ENCODE data around the gene ELF5. TPM values are rescaled to one million over a fixed set of nuclear protein-coding genes. Genes with fewer than 3 reads are reported as not detected.

The ELF5 gene
- total RNA-seq, 1 experiment from 2014 or later = 0.61 TPM

- H3K4me1 ChIP-seq (replicated peaks; ENCODE audit: insufficient read depth) = peaks cover 8% of the 10 kb centered on the region
- DNase-seq = no peak
- no peaks in the 10 kb centered on the region for H3K36me3 ChIP-seq (ENCODE audit: low read depth)
- no TSS peak for BruUV-seq (replicated peaks)
- no peaks in the 10 kb centered on the region for H3K79me2 ChIP-seq (ENCODE audit: low read depth)
- TF ChIP-seq, protein P1, sequence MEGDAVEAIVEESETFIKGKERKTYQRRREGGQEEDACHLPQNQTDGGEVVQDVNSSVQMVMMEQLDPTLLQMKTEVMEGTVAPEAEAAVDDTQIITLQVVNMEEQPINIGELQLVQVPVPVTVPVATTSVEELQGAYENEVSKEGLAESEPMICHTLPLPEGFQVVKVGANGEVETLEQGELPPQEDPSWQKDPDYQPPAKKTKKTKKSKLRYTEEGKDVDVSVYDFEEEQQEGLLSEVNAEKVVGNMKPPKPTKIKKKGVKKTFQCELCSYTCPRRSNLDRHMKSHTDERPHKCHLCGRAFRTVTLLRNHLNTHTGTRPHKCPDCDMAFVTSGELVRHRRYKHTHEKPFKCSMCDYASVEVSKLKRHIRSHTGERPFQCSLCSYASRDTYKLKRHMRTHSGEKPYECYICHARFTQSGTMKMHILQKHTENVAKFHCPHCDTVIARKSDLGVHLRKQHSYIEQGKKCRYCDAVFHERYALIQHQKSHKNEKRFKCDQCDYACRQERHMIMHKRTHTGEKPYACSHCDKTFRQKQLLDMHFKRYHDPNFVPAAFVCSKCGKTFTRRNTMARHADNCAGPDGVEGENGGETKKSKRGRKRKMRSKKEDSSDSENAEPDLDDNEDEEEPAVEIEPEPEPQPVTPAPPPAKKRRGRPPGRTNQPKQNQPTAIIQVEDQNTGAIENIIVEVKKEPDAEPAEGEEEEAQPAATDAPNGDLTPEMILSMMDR (conservative IDR thresholded peaks at IDR 0.05) = no peak
- no peak for TF ChIP-seq EZH2 (IDR thresholded peaks at IDR 0.05; ENCODE audit: low read depth)
- ChIA-PET POLR2A (ENCODE audit: unreplicated experiment) (no interaction called here), CTCF (interaction anchor here (0.7 kb wide), 1 partner anchor 16 kb away, joined by 3 read pairs; no protein-coding TSS in a partner anchor)
- H3K27me3 ChIP-seq (ENCODE audit: insufficient read depth, low read depth) = no peaks in the 10 kb centered on the region
- no peak overlapping the region for H3K4me2 ChIP-seq
- no peak overlapping the region for H3K4me3 ChIP-seq
- no peaks in the 10 kb centered on the region for H3K9me3 ChIP-seq (ENCODE audit: insufficient read depth, low read depth)
- intact Hi-C loops (cut with micrococcal nuclease; ENCODE audit: unreplicated experiment) = no loop called here
- H3F3A ChIP-seq (ENCODE audit: insufficient read depth, low read depth) = no peaks in the 10 kb centered on the region
- H2AFZ ChIP-seq = no peak overlapping the region
- H3K9me2 ChIP-seq (ENCODE audit: insufficient read depth) = no peaks in the 10 kb centered on the region
- H4K20me1 ChIP-seq (ENCODE audit: insufficient read depth) = no peaks in the 10 kb centered on the region
- no peak overlapping the region for H3K27ac ChIP-seq
Measured at GRCh38 chr11:34549271-34549670, 35.7 kb upstream of the ELF5 start.

- Histone ChIP-seq H3K27me3 (ENCODE audit: insufficient read depth, low read depth) (no peaks in the 10 kb centered on the region), H4K20me1 (ENCODE audit: insufficient read depth) (no peaks in the 10 kb centered on the region), H2AFZ (no peak overlapping the region), H3F3A (ENCODE audit: insufficient read depth, low read depth) (no peaks in the 10 kb centered on the region), H3K4me2 (no peak overlapping the region), H3K27ac (no peak overlapping the region), H3K4me1 (replicated peaks; ENCODE audit: insufficient read depth) (peaks cover 8% of the 10 kb centered on the region), H3K4me3 (no peak overlapping the region), H3K9me3 (ENCODE audit: insufficient read depth, low read depth) (no peaks in the 10 kb centered on the region), H3K79me2 (ENCODE audit: low read depth) (no peaks in the 10 kb centered on the region), H3K36me3 (ENCODE audit: low read depth) (no peaks in the 10 kb centered on the region), H3K9me2 (ENCODE audit: insufficient read depth) (no peaks in the 10 kb centered on the region)
- BruUV-seq (replicated peaks) = no TSS peak
- intact Hi-C loops (cut with micrococcal nuclease; ENCODE audit: unreplicated experiment) = no loop called here
- ChIA-PET CTCF (interaction anchor here (0.7 kb wide), 1 partner anchor 17 kb away, joined by 3 read pairs; no protein-coding TSS in a partner anchor), POLR2A (ENCODE audit: unreplicated experiment) (no interaction called here)
- TF ChIP-seq, protein P1 (conservative IDR thresholded peaks at IDR 0.05) = no peak
- TF ChIP-seq EZH2 (IDR thresholded peaks at IDR 0.05; ENCODE audit: low read depth) = no peak
- no peak for DNase-seq
Measured at GRCh38 chr11:34548278-34548677, 34.7 kb upstream of the ELF5 start.

DNA sequence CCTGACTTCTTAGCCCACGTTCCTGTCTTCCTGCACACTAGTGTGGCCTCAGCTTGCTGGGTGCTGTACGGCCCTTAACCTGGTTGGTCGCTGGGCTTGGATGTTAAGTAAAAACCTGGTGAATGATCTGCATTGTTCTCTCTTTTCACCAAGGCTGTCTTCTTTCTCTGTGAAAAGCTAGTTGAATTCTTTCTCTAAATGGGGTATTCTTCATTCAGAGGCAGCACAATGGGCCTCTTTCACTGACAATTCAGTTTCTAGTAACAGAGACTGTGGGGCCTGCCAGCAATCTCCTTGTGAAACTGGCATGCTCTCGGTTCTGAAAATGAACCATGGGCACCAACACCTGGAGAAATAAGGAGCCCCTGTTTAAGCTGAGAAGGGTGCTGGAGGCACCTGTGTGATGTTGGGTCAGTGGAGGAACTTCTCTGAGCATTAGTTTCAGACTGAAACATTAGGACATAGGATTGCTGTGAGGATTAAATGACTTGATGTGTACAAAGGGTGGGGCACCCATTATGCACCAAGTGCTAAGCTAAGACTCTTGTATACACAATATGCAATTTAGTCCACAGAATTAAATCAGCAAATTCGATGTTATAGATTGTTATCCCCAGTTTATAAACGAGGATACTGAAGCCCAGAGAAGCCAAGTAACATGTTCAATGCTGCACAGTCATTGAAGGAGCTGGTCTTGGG, 33.1 kb upstream of the ELF5 start:
- TF ChIP-seq, protein P1 (conservative IDR thresholded peaks at IDR 0.05) = no peak
- no peak for TF ChIP-seq EZH2 (IDR thresholded peaks at IDR 0.05; ENCODE audit: low read depth)
- peaks cover 8% of the 10 kb centered on the region for H3K4me1 ChIP-seq (replicated peaks; ENCODE audit: insufficient read depth)
- no peak overlapping the region for H3K4me2 ChIP-seq
- intact Hi-C loops (cut with micrococcal nuclease; ENCODE audit: unreplicated experiment) = no loop called here
- H3K27me3 ChIP-seq (ENCODE audit: insufficient read depth, low read depth) = no peaks in the 10 kb centered on the region
- POLR2A ChIA-PET (ENCODE audit: unreplicated experiment) = no interaction called here
- no peaks in the 10 kb centered on the region for H3K9me2 ChIP-seq (ENCODE audit: insufficient read depth)
- no peak overlapping the region for H3K27ac ChIP-seq
- CTCF ChIA-PET = no interaction called here
- no peaks in the 10 kb centered on the region for H3K9me3 ChIP-seq (ENCODE audit: insufficient read depth, low read depth)
- H3K36me3 ChIP-seq (ENCODE audit: low read depth) = no peaks in the 10 kb centered on the region
- no peaks in the 10 kb centered on the region for H3K79me2 ChIP-seq (ENCODE audit: low read depth)
- no peaks in the 10 kb centered on the region for H3F3A ChIP-seq (ENCODE audit: insufficient read depth, low read depth)
- no peak overlapping the region for H3K4me3 ChIP-seq
- H4K20me1 ChIP-seq (ENCODE audit: insufficient read depth) = no peaks in the 10 kb centered on the region
- BruUV-seq (replicated peaks) = no TSS peak
- DNase-seq = no peak
- H2AFZ ChIP-seq = no peak overlapping the region

All from PC-9 (cell line).